Tibial nerve (tissue), 4 donors: ENCODE data around the gene NOX3.

Source experiments
- EP300 ChIP-seq, 2 donors: sonication (generic); formaldehyde crosslinking; IDR thresholded peaks; one replicate each; pipeline ENCODE4 v1.6.1; 2017; ENCODE audit warnings: antibody characterized with exemption in 2 of 2, mild to moderate bottlenecking in 1 of 2
- POLR2A ChIP-seq, 2 donors: fragments of 450-650 bp; IDR thresholded peaks; one replicate each; pipeline ENCODE4 v1.6.1; 2017; ENCODE audit warnings: antibody characterized with exemption in 2 of 2, mild to moderate bottlenecking in 2 of 2, moderate library complexity in 2 of 2
- TF ChIP-seq, protein P1 (sequence below), 5 experiments: fragments of 200-600 bp in 3 of 5; fragments of 450-650 bp in 2 of 5; sonication (generic) in 3 of 5; IDR thresholded peaks; one replicate each; pipeline ENCODE4 v1.5.1; 2016 to 2019; ENCODE audit warnings: antibody characterized with exemption in 5 of 5, mild to moderate bottlenecking in 3 of 5, moderate library complexity in 2 of 5

- TF ChIP-seq POLR2A (IDR thresholded peaks at IDR 0.05) (no peak), EP300 (IDR thresholded peaks at IDR 0.05) (no peak)
- TF ChIP-seq, protein P1, sequence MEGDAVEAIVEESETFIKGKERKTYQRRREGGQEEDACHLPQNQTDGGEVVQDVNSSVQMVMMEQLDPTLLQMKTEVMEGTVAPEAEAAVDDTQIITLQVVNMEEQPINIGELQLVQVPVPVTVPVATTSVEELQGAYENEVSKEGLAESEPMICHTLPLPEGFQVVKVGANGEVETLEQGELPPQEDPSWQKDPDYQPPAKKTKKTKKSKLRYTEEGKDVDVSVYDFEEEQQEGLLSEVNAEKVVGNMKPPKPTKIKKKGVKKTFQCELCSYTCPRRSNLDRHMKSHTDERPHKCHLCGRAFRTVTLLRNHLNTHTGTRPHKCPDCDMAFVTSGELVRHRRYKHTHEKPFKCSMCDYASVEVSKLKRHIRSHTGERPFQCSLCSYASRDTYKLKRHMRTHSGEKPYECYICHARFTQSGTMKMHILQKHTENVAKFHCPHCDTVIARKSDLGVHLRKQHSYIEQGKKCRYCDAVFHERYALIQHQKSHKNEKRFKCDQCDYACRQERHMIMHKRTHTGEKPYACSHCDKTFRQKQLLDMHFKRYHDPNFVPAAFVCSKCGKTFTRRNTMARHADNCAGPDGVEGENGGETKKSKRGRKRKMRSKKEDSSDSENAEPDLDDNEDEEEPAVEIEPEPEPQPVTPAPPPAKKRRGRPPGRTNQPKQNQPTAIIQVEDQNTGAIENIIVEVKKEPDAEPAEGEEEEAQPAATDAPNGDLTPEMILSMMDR (IDR thresholded peaks at IDR 0.05), result no peak
Measured at GRCh38 chr6:155499574-155499973, 43.9 kb upstream of the NOX3 start.
